ENCODE measurements around the gene CASTOR1.

The CASTOR1 gene

GRCh38 chr22:30310881-30311771 lies 21.8 kb upstream of the CASTOR1 start:
- Histone ChIP-seq H3K9me3 (no peaks in the 10 kb centered on the region), H3K36me3 (no peaks in the 10 kb centered on the region), H3K27me3 (no peaks in the 10 kb centered on the region), H3K4me1 (ENCODE audit: control insufficient read depth in 1 of 2, insufficient read depth in 1 of 2, low read depth in 1 of 2, low read length in 1 of 2) (peaks cover 76 to 94% of the 10 kb centered on the region in 2 experiments), H3K4me3 (ENCODE audit: low read depth in 1 of 2, low read length in 1 of 2) (peak overlapping the region; percentile 2 to 39), H3K27ac (peak overlapping the region; percentile 89)
- TF ChIP-seq, protein P1, sequence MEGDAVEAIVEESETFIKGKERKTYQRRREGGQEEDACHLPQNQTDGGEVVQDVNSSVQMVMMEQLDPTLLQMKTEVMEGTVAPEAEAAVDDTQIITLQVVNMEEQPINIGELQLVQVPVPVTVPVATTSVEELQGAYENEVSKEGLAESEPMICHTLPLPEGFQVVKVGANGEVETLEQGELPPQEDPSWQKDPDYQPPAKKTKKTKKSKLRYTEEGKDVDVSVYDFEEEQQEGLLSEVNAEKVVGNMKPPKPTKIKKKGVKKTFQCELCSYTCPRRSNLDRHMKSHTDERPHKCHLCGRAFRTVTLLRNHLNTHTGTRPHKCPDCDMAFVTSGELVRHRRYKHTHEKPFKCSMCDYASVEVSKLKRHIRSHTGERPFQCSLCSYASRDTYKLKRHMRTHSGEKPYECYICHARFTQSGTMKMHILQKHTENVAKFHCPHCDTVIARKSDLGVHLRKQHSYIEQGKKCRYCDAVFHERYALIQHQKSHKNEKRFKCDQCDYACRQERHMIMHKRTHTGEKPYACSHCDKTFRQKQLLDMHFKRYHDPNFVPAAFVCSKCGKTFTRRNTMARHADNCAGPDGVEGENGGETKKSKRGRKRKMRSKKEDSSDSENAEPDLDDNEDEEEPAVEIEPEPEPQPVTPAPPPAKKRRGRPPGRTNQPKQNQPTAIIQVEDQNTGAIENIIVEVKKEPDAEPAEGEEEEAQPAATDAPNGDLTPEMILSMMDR (IDR thresholded peaks at IDR 0.05), result no peak

DNA sequence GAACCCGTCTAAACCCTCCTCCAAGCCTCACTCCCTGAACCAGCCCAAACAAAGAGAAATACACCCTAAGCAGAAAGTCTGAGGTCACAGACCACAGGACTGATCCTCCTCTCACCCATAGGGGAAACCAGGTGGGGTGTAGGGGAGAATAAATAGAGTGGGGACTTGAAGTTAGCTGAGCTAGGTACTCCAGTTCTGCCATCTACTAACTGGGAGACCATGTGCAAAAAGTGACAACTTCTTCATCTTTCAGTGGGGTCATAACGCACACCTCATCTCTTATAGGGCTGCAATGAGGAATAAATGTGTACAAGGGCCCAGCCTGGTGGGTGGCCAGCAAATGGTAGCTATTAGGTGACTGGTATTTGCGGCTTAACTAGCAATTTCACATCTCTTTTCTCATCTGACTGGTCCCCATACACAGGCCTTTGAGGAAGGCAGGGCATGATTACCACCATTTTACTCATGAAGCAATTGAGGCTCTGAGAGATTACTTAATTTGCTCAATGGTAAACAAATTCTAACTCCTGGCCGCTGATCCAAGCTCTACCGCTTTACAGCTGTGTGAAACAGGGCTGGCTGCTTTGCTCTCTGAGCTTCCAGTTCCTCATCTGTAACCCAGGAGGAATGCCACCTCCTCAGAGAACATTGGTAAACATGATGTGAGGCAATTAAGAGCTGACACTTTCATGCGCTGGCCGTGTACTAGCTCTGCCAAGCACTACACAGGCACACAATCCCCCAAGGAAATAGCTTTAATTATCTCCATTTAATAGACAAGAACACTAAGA lies 20.8 kb upstream of the CASTOR1 start:
- peak overlapping the region; percentile 9 to 39 for H3K4me3 ChIP-seq (ENCODE audit: low read depth in 1 of 2, low read length in 1 of 2)
- H3K4me1 ChIP-seq (ENCODE audit: control insufficient read depth in 1 of 2, insufficient read depth in 1 of 2, low read depth in 1 of 2, low read length in 1 of 2), result peaks cover 85 to 95% of the 10 kb centered on the region in 2 experiments
- H3K36me3 ChIP-seq, result no peaks in the 10 kb centered on the region
- no peaks in the 10 kb centered on the region for H3K9me3 ChIP-seq
- no peaks in the 10 kb centered on the region for H3K27me3 ChIP-seq
- TF ChIP-seq, protein P1 (IDR thresholded peaks at IDR 0.05), result no peak
- H3K27ac ChIP-seq, result peak overlapping the region; percentile 89

- no peak overlapping the region for H3K4me3 ChIP-seq (ENCODE audit: low read depth in 1 of 2, low read length in 1 of 2)
- no peaks in the 10 kb centered on the region for H3K9me3 ChIP-seq
- H3K27ac ChIP-seq, result peak overlapping the region; percentile 89
- H3K4me1 ChIP-seq (ENCODE audit: control insufficient read depth in 1 of 2, insufficient read depth in 1 of 2, low read depth in 1 of 2, low read length in 1 of 2), result peaks cover 96 to 97% of the 10 kb centered on the region in 2 experiments
- TF ChIP-seq, protein P1 (IDR thresholded peaks at IDR 0.05), result no peak
- H3K27me3 ChIP-seq, result no peaks in the 10 kb centered on the region
- H3K36me3 ChIP-seq, result no peaks in the 10 kb centered on the region
Observed at GRCh38 chr22:30308518-30309230, 19.4 kb upstream of the CASTOR1 start.

DNA sequence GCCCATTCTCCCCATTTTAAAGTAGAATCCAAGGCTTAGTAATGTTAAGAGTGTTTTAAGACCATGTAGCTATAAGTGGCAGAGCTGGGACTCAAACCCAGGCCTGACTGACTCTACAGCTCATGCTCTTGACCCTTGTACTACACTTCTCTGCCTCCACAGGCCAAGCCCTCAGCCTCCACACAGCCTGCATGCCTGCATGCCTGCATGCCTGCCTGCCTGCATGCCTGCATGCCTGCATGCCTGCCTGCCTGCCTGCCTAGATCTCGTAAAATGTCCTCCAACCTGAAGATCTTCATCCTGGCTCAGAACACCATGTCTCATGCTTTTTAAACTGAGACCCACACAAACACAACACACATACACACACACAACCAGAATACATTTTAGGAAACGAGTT lies 18.8 kb upstream of the CASTOR1 start:
- peaks cover 98 to 100% of the 10 kb centered on the region in 2 experiments for H3K4me1 ChIP-seq (ENCODE audit: control insufficient read depth in 1 of 2, insufficient read depth in 1 of 2, low read depth in 1 of 2, low read length in 1 of 2)
- no peak overlapping the region for H3K4me3 ChIP-seq (ENCODE audit: low read depth in 1 of 2, low read length in 1 of 2)
- no peaks in the 10 kb centered on the region for H3K9me3 ChIP-seq
- TF ChIP-seq, protein P1 (IDR thresholded peaks at IDR 0.05), result no peak
- H3K36me3 ChIP-seq, result no peaks in the 10 kb centered on the region
- H3K27ac ChIP-seq, result no peak overlapping the region
- no peaks in the 10 kb centered on the region for H3K27me3 ChIP-seq

GRCh38 chr22:30307041-30307574 lies 17.8 kb upstream of the CASTOR1 start:
- TF ChIP-seq, protein P1 (IDR thresholded peaks at IDR 0.05), result no peak
- no peak overlapping the region for H3K4me3 ChIP-seq (ENCODE audit: low read depth in 1 of 2, low read length in 1 of 2)

More at GRCh38 chr22:30307041-30307574, 17.8 kb upstream of the CASTOR1 start:
- H3K27me3 ChIP-seq, result no peaks in the 10 kb centered on the region
- H3K9me3 ChIP-seq, result no peaks in the 10 kb centered on the region
- H3K36me3 ChIP-seq, result no peaks in the 10 kb centered on the region
- peak overlapping the region; percentile 89 for H3K27ac ChIP-seq
- H3K4me1 ChIP-seq (ENCODE audit: control insufficient read depth in 1 of 2, insufficient read depth in 1 of 2, low read depth in 1 of 2, low read length in 1 of 2), result peaks cover 99 to 100% of the 10 kb centered on the region in 2 experiments

All from neutrophil (primary cell).